GM19025 (cell line): ENCODE measurements around the gene LALBA.
"Not testable (repeated sequence)": the region's sequence is repeated elsewhere in the genome, so short reads cannot be mapped to it uniquely, and the experiment has no call there.

Experiments
- ATAC-seq: cut with Tn5 transposase; IDR thresholded peaks from one replicate; pipeline ENCODE4 v1.9.1; 2021; ENCODE audit warnings: mild to moderate bottlenecking, low read depth, moderate library complexity; ENCODE audit not compliant: unreplicated experiment

Gene LALBA

DNA sequence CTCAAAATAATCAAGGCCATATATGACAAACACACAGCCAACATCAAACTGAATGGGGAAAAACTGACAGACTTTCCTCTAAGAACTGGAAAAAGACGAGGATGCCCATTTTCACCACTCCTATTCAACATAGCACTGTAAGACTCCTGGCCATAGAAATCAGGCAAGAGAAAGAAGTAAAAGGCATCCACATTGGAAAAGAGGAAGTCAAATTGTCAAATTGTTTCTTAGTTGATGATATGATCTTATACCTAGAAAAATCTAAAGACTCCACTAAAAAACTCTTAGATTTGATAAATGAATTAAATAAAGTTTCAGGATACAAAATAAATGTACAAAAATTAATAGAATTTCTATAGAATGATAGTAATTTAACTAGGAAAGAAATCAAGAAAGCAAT, 33.2 kb downstream of the LALBA start:
- ATAC-seq: no peak

DNA sequence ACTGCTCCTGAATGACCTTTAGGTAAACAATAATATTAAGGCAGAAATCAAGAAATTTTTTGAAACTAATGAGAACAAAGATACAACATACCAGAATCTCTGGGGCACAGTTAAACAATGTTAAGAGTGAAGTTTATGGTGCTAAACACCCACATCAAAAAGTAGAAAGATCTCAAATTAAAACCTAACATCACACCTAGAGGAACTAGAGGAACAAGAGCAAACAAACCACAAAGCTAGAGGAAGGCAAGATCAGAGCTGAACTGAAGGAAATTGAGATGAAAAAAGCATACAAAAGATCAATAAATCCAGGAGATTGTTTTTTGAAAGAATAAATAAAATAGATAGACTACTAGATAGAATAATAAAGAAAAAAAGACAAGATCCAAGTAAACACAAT, 37.2 kb downstream of the LALBA start:
- no peak for ATAC-seq

DNA sequence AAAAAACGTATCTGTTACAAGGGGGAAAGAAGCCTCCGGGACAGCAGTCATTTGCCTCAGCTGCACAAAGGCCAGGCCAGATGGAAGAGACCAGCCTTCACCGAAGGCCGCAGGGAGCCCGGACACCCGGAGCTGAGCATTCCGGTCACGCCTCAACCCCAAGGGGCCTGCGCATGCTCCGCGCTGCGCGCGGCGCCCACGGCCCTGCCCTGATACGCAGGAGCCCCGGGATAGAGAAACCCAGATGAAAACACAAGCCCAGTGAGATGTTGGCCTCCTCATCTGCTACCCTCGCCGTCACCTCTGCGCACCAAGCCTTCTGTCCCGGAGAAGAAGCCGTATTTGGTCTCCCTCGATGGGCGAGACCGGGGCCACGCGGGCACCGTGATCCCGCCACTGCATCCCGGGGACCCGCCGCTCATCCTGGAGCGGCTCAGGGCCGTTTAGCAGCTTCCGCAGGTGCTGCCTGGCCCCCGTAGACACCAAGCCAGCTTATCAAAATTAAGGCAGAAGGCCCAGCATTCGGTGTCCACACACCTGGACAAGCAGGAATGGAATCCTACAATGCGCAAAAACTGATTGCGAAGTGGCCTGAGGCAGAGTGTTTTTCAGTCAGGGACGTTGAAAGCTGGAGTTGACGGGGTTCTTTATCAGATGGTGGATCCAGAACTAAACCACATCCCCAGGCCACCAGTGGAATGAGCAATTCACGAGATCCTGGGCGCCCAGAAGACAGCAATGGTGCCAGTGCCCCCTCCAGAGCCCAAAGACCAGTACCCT, 41.8 kb downstream of the LALBA start:
- ATAC-seq: no peak

DNA sequence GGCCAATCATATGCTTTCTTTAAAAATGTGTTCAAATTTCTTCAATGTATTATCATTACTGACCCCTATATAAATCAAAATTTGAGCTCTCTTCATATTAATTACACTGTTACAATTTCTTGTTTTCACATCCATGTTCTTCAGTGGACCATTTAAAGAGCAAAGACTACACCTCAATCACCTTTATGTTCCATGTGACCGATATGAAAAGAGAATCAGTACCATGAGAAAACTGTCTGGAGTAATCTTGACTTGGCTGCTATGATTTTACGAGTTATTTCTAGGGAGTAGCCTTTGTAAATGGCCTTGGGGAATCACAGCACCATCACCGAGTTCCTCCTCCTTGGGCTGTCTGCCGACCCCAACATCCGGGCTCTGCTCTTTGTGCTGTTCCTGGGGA, 44.5 kb downstream of the LALBA start, which contains the start of gene OR8S1:
Gene OR8S1 (plus strand): TSS at position 301 of the 400 bp plus-strand sequence. CDS start 0 bp downstream, at position 301.
- no peak for ATAC-seq

DNA sequence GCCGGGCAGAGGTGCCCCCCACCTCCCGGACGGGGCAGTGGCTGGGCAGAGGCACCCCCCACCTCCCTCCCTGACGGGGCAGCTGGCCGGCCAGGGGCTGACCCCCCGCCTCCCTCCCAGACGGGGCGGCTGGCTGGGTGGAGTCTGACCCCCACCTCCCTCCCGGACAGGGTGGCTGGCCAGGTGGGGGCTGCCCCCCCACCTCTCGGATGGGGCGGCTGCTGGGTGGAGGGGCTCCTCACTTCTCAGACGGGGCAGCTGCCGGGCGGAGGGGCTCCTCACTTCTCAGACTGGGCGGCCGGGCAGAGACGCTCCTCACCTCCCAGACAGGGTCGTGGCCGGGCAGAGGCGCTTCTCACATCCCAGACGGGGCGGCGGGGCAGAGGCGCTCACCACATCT, 49.5 kb downstream of the LALBA start:
- not testable (repeated sequence) for ATAC-seq
